Erythroblast (primary cell): ENCODE measurements around the gene HOGA1.

ENCODE experiments used
- GATA1 ChIP-seq: IDR thresholded peaks from 2 replicates; pipeline ENCODE4 v1.6.1; 2011; ENCODE audit warnings: low read depth, mild to moderate bottlenecking, control low read depth, low read length, moderate library complexity
- POLR2A ChIP-seq: IDR thresholded peaks from 2 replicates; pipeline ENCODE4 v1.6.1; 2011; ENCODE audit warnings: mild to moderate bottlenecking, low read length

GRCh38 chr10:97629289-97629688, 45.1 kb downstream of the HOGA1 start:
- TF ChIP-seq POLR2A: no peak
- no peak for TF ChIP-seq GATA1
